ENCODE results near the gene TCP11L2. TPM values are rescaled to one million over a fixed set of nuclear protein-coding genes. Genes with fewer than 3 reads are reported as not detected.

TCP11L2 gene
- total and polyA plus RNA-seq, 2 of the 13 experiments (the other 11 are each of a cell fraction or from before 2014, with no cell fraction given) = 4.6 to 24.1 TPM

GRCh38 chr12:106357549-106358395 is 55.2 kb downstream of the TCP11L2 start, which contains the start of gene POLR3B (continued):
- TF ChIP-seq ZSCAN22 (CRISPR knock-in tag; IDR thresholded peaks at IDR 0.05) (no peak), ZNF850 (CRISPR knock-in tag; conservative IDR thresholded peaks at IDR 0.05) (no peak), ZNF709 (CRISPR knock-in tag; IDR thresholded peaks at IDR 0.05) (peak; percentile 97), ZBTB14 (CRISPR knock-in tag; IDR thresholded peaks at IDR 0.05) (no peak), ZNF7 (CRISPR knock-in tag; IDR thresholded peaks at IDR 0.05) (peak; percentile 64), ZNF430 (CRISPR knock-in tag; IDR thresholded peaks at IDR 0.05) (peak; percentile 91), TOPORS (CRISPR knock-in tag; IDR thresholded peaks at IDR 0.05) (peak; percentile 84; the same call in 1 of the 2 replicates), BORCS8-MEF2B (CRISPR knock-in tag; IDR thresholded peaks at IDR 0.05) (peak; percentile 98)
- TF ChIP-seq, protein P1, sequence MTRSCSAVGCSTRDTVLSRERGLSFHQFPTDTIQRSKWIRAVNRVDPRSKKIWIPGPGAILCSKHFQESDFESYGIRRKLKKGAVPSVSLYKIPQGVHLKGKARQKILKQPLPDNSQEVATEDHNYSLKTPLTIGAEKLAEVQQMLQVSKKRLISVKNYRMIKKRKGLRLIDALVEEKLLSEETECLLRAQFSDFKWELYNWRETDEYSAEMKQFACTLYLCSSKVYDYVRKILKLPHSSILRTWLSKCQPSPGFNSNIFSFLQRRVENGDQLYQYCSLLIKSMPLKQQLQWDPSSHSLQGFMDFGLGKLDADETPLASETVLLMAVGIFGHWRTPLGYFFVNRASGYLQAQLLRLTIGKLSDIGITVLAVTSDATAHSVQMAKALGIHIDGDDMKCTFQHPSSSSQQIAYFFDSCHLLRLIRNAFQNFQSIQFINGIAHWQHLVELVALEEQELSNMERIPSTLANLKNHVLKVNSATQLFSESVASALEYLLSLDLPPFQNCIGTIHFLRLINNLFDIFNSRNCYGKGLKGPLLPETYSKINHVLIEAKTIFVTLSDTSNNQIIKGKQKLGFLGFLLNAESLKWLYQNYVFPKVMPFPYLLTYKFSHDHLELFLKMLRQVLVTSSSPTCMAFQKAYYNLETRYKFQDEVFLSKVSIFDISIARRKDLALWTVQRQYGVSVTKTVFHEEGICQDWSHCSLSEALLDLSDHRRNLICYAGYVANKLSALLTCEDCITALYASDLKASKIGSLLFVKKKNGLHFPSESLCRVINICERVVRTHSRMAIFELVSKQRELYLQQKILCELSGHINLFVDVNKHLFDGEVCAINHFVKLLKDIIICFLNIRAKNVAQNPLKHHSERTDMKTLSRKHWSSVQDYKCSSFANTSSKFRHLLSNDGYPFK (CRISPR knock-in tag; IDR thresholded peaks at IDR 0.05; ENCODE audit: borderline replicate concordance) = peak; percentile 91
- TF ChIP-seq, protein P2, sequence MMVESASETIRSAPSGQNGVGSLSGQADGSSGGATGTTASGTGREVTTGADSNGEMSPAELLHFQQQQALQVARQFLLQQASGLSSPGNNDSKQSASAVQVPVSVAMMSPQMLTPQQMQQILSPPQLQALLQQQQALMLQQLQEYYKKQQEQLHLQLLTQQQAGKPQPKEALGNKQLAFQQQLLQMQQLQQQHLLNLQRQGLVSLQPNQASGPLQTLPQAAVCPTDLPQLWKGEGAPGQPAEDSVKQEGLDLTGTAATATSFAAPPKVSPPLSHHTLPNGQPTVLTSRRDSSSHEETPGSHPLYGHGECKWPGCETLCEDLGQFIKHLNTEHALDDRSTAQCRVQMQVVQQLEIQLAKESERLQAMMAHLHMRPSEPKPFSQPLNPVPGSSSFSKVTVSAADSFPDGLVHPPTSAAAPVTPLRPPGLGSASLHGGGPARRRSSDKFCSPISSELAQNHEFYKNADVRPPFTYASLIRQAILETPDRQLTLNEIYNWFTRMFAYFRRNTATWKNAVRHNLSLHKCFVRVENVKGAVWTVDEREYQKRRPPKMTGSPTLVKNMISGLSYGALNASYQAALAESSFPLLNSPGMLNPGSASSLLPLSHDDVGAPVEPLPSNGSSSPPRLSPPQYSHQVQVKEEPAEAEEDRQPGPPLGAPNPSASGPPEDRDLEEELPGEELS (CRISPR knock-in tag; IDR thresholded peaks at IDR 0.05) = peak; percentile 65; the same call in 1 of the 2 replicates
- TF ChIP-seq, protein P3, sequence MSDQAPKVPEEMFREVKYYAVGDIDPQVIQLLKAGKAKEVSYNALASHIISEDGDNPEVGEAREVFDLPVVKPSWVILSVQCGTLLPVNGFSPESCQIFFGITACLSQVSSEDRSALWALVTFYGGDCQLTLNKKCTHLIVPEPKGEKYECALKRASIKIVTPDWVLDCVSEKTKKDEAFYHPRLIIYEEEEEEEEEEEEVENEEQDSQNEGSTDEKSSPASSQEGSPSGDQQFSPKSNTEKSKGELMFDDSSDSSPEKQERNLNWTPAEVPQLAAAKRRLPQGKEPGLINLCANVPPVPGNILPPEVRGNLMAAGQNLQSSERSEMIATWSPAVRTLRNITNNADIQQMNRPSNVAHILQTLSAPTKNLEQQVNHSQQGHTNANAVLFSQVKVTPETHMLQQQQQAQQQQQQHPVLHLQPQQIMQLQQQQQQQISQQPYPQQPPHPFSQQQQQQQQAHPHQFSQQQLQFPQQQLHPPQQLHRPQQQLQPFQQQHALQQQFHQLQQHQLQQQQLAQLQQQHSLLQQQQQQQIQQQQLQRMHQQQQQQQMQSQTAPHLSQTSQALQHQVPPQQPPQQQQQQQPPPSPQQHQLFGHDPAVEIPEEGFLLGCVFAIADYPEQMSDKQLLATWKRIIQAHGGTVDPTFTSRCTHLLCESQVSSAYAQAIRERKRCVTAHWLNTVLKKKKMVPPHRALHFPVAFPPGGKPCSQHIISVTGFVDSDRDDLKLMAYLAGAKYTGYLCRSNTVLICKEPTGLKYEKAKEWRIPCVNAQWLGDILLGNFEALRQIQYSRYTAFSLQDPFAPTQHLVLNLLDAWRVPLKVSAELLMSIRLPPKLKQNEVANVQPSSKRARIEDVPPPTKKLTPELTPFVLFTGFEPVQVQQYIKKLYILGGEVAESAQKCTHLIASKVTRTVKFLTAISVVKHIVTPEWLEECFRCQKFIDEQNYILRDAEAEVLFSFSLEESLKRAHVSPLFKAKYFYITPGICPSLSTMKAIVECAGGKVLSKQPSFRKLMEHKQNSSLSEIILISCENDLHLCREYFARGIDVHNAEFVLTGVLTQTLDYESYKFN (CRISPR knock-in tag; conservative IDR thresholded peaks at IDR 0.05) = no peak; the same call in none of the 2 replicates
- TF ChIP-seq, protein P4, sequence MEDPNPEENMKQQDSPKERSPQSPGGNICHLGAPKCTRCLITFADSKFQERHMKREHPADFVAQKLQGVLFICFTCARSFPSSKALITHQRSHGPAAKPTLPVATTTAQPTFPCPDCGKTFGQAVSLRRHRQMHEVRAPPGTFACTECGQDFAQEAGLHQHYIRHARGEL (CRISPR knock-in tag; IDR thresholded peaks at IDR 0.05) = 0 out of 2 replicates have a peak, but pooled peaks have one; percentile 51
